Measurements from ENCODE around the gene SMAD6. TPM values are rescaled to one million over a fixed set of nuclear protein-coding genes. Genes with fewer than 3 reads are reported as not detected.

Gene SMAD6
- total RNA-seq, 1 donor from 2014 or later, result 14.6 TPM

- Mint-ChIP-seq H3K9me3 (ENCODE audit: unreplicated experiment) (no peaks in the 10 kb centered on the region), H3K27ac (ENCODE audit: unreplicated experiment) (no peak overlapping the region), H3K27me3 (ENCODE audit: unreplicated experiment) (no peaks in the 10 kb centered on the region), H3K36me3 (ENCODE audit: unreplicated experiment) (no peaks in the 10 kb centered on the region), H3K4me1 (ENCODE audit: unreplicated experiment) (peaks cover 36% of the 10 kb centered on the region), H3K4me3 (ENCODE audit: unreplicated experiment) (no peak overlapping the region)
- no peak for TF ChIP-seq CTCF (IDR thresholded peaks at IDR 0.05)
- DNase-seq (ENCODE audit: extremely low spot score, unreplicated experiment), result no peak
Measured at GRCh38 chr15:66830358-66830757, 128.3 kb downstream of the SMAD6 start.

- DNase-seq (ENCODE audit: extremely low spot score, unreplicated experiment), result no peak
- Mint-ChIP-seq H3K27me3 (ENCODE audit: unreplicated experiment) (no peaks in the 10 kb centered on the region), H3K9me3 (ENCODE audit: unreplicated experiment) (no peaks in the 10 kb centered on the region), H3K4me3 (ENCODE audit: unreplicated experiment) (no peak overlapping the region), H3K36me3 (ENCODE audit: unreplicated experiment) (no peaks in the 10 kb centered on the region), H3K27ac (ENCODE audit: unreplicated experiment) (no peak overlapping the region), H3K4me1 (ENCODE audit: unreplicated experiment) (peaks cover 37% of the 10 kb centered on the region)
- no peak for TF ChIP-seq CTCF (IDR thresholded peaks at IDR 0.05)
Measured at GRCh38 chr15:66830823-66831222, 128.8 kb downstream of the SMAD6 start.

- H3K9me3 Mint-ChIP-seq (ENCODE audit: unreplicated experiment), result no peaks in the 10 kb centered on the region
- peaks cover 37% of the 10 kb centered on the region for H3K4me1 Mint-ChIP-seq (ENCODE audit: unreplicated experiment)
- H3K27me3 Mint-ChIP-seq (ENCODE audit: unreplicated experiment), result no peaks in the 10 kb centered on the region
- DNase-seq (ENCODE audit: extremely low spot score, unreplicated experiment), result no peak
- H3K36me3 Mint-ChIP-seq (ENCODE audit: unreplicated experiment), result no peaks in the 10 kb centered on the region
- no peak for TF ChIP-seq CTCF (IDR thresholded peaks at IDR 0.05)
- H3K27ac Mint-ChIP-seq (ENCODE audit: unreplicated experiment), result no peak overlapping the region
- no peak overlapping the region for H3K4me3 Mint-ChIP-seq (ENCODE audit: unreplicated experiment)
Measured at GRCh38 chr15:66831289-66831688, 129.3 kb downstream of the SMAD6 start.

GRCh38 chr15:66831801-66832390 is 129.9 kb downstream of the SMAD6 start:
- no peak for DNase-seq (ENCODE audit: extremely low spot score, unreplicated experiment)
- Mint-ChIP-seq H3K9me3 (ENCODE audit: unreplicated experiment) (no peaks in the 10 kb centered on the region), H3K36me3 (ENCODE audit: unreplicated experiment) (no peaks in the 10 kb centered on the region), H3K4me3 (ENCODE audit: unreplicated experiment) (no peak overlapping the region), H3K27ac (ENCODE audit: unreplicated experiment) (no peak overlapping the region), H3K4me1 (ENCODE audit: unreplicated experiment) (peaks cover 37% of the 10 kb centered on the region), H3K27me3 (ENCODE audit: unreplicated experiment) (no peaks in the 10 kb centered on the region)
- no peak for TF ChIP-seq CTCF (IDR thresholded peaks at IDR 0.05)

Other genes with a start within 250 kb of the SMAD6 start
- gene SNAPC5, start 204.5 kb upstream of the SMAD6 start, total RNA-seq, result 20.8 and 24.8 TPM in 2 replicates
- 2,560 and 2,646 TPM in 2 replicates for gene RPL4, start 197.4 kb upstream of the SMAD6 start, total RNA-seq
- 13.7 and 13.8 TPM in 2 replicates for gene ZWILCH, start 196.9 kb upstream of the SMAD6 start, total RNA-seq
- gene LCTL, start 136.2 kb upstream of the SMAD6 start, total RNA-seq, result not detected in 2 replicates